ENCODE data around the gene EHD2.
"Not testable (repeated sequence)": the region's sequence is repeated elsewhere in the genome, so short reads cannot be mapped to it uniquely, and the experiment has no call there.

Gene EHD2

GRCh38 chr19:47760632-47760999 lies 47.4 kb downstream of the EHD2 start:
- no peak overlapping the region for H3K4me3 ChIP-seq (ENCODE audit: low read depth, low read length)
- TF ChIP-seq CTCF (IDR thresholded peaks at IDR 0.05; ENCODE audit: borderline replicate concordance, insufficient read depth, low read depth, low read length): no peak

- H3K4me3 ChIP-seq (ENCODE audit: low read depth, low read length): no peak overlapping the region
These were observed 48.3 kb downstream of the EHD2 start for GRCh38 chr19:47761566-47761965.

DNA sequence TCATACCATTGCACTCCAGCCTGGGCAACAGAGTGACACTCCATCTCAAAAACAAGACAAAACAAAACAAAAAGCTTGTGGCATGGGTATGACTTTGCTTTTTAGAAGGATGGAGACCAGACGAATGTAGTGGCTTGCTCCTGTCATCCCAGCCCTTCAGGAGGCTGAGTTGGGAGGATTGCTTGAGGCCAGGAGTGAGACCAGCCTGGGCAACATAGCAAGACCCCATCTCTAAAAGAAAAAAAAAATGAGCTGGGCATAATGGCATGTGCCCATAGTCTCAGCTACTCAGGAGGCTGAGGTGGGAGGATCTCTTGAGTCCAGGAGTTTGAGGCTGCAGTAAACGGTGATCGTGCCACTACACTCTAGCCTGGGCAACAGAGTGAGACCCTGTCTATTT lies 48.9 kb downstream of the EHD2 start:
- H3K4me3 ChIP-seq (ENCODE audit: low read depth, low read length): no peak overlapping the region
- TF ChIP-seq CTCF (IDR thresholded peaks at IDR 0.05; ENCODE audit: borderline replicate concordance, insufficient read depth, low read depth, low read length): no peak

More at GRCh38 chr19:47761566-47761965, 48.3 kb downstream of the EHD2 start:
- TF ChIP-seq CTCF (IDR thresholded peaks at IDR 0.05; ENCODE audit: borderline replicate concordance, insufficient read depth, low read depth, low read length): no peak

DNA sequence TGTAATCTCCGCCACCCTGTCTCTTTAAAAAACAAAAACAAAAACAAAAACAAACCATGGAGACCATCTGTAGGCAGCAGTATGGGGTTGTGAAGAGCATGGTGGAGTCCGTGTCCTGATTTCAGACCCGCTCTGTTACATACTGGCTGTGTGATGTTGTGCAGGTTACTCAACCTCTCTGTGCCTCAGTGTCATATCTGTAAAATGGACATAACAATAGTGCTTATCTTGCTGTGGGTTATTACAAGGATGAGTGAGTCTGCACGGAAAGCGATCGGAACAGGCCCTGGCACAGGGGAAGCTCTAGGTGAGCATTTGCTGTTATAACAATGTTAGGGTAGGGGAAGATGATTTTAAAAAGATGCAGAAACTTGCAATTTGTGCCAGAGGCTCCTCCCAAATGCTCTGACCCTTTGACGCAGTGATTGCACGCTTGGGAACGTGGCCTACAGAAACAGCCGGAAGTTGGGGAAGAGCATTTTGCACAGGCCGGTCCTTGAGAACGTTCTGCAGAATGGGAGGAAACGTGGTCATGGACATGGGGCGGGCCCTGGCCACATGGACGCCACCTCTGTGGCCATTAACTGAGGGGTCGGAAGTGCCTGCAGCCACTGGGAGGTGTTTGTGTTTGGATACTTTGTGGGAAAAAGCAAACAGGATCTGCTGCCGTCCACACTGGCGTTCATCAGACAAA lies 49.5 kb downstream of the EHD2 start:
- no peak for TF ChIP-seq CTCF (IDR thresholded peaks at IDR 0.05; ENCODE audit: borderline replicate concordance, insufficient read depth, low read depth, low read length)
- H3K4me3 ChIP-seq (ENCODE audit: low read depth, low read length): no peak overlapping the region

- not testable (repeated sequence) for H3K4me3 ChIP-seq (ENCODE audit: low read depth, low read length)
These were observed 51.5 kb downstream of the EHD2 start for GRCh38 chr19:47764705-47765104.

- peak; percentile 87 for TF ChIP-seq CTCF (IDR thresholded peaks at IDR 0.05; ENCODE audit: borderline replicate concordance, insufficient read depth, low read depth, low read length)
- H3K4me3 ChIP-seq (ENCODE audit: low read depth, low read length): no peak overlapping the region
These were observed 52.5 kb downstream of the EHD2 start for GRCh38 chr19:47765523-47766358.

DNA sequence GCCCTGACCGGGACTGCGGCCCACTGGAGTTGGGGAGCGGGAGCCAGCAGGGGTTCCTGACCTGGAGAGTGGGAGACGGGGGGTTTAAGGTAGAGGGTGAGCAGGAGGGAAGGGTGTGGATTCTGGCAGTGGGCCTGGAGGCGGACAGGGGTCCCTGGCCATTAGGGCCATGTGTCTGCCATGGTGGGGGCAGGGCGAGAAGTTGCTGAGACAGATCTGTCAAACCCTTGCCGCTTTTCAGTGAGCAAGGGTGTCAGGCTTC lies 53.1 kb downstream of the EHD2 start:
- no peak overlapping the region for H3K4me3 ChIP-seq (ENCODE audit: low read depth, low read length)
- no peak for TF ChIP-seq CTCF (IDR thresholded peaks at IDR 0.05; ENCODE audit: borderline replicate concordance, insufficient read depth, low read depth, low read length)

Data from GM12875 (cell line).